Smooth muscle cell (in vitro differentiated cells): ENCODE measurements around the gene UNC13A. TPM values are rescaled to one million over a fixed set of nuclear protein-coding genes. Genes with fewer than 3 reads are reported as not detected.
"Not testable (repeated sequence)": the region's sequence is repeated elsewhere in the genome, so short reads cannot be mapped to it uniquely, and the experiment has no call there.

Experiments
- DNase-seq: peaks from one replicate; lab custom pipeline; 2025; ENCODE audit not compliant: unreplicated experiment; lab: John Stamatoyannopoulos, UW
- H2AFZ ChIP-seq: fragments of 200-600 bp; sonication (generic); 2 replicates; pipeline ENCODE4 v1.6.0; 2016; ENCODE audit warnings: antibody characterized with exemption, low read depth, mild to moderate bottlenecking
- H3F3A ChIP-seq: fragments of 200-600 bp; sonication (generic); 2 replicates; pipeline ENCODE4 v1.6.0; 2017; ENCODE audit warnings: antibody characterized with exemption, low read depth
- H3K27ac ChIP-seq: fragments of 200-600 bp; sonication (generic); 2 replicates; pipeline ENCODE4 v1.5.1; 2016; ENCODE audit warnings: low read depth, mild to moderate bottlenecking
- H3K27me3 ChIP-seq: fragments of 200-600 bp; sonication (generic); 2 replicates; pipeline ENCODE4 v1.6.1; 2016; ENCODE audit warnings: low read depth, mild to moderate bottlenecking
- H3K36me3 ChIP-seq: fragments of 200-600 bp; sonication (generic); 2 replicates; pipeline ENCODE4 v1.5.1; 2016; ENCODE audit warnings: low read depth
- H3K4me1 ChIP-seq: fragments of 200-600 bp; sonication (generic); 2 replicates; pipeline ENCODE4 v1.5.1; 2016; ENCODE audit warnings: low read depth
- H3K4me2 ChIP-seq: fragments of 200-600 bp; sonication (generic); 2 replicates; pipeline ENCODE4 v1.6.0; 2016; ENCODE audit warnings: mild to moderate bottlenecking
- H3K4me3 ChIP-seq: fragments of 200-600 bp; sonication (generic); 2 replicates; pipeline ENCODE4 v1.5.1; 2016; ENCODE audit warnings: mild to moderate bottlenecking
- H3K79me2 ChIP-seq: fragments of 200-600 bp; sonication (generic); 2 replicates; pipeline ENCODE4 v1.6.0; 2016; ENCODE audit warnings: low read depth, mild to moderate bottlenecking
- H3K9ac ChIP-seq: fragments of 200-600 bp; sonication (generic); 2 replicates; pipeline ENCODE4 v1.6.0; 2016; ENCODE audit warnings: low read depth
- H3K9me3 ChIP-seq: fragments of 200-600 bp; sonication (generic); replicated peaks from 2 replicates; pipeline ENCODE4 v1.5.1; 2016; ENCODE audit warnings: low read depth
- H4K20me1 ChIP-seq: fragments of 200-600 bp; sonication (generic); 2 replicates; pipeline ENCODE4 v1.6.0; 2016; ENCODE audit warnings: low read depth
- WGBS: methylation state at CpG from one replicate; pipeline ENCODE4 v1.1.7; 2016; ENCODE audit warnings: low lambda C conversion rate; 5-methylcytosine and 5-hydroxymethylcytosine counted together
- polyA plus RNA-seq: library from polyadenylated mRNA; unstranded; fragments of >200 nt; fragmentation: Nextera tagmentation; extraction: Ambion mirVana; gene quantifications from 2 replicates; pipeline ENCODE4 v1.2.1, GENCODE V29; 2016
- total RNA-seq: library from RNA; depleted of rRNA; stranded (reverse); fragments of >200 nt; gene quantifications from 2 replicates; pipeline ENCODE4 v1.2.3, GENCODE V29; 2014
- TF ChIP-seq, protein P1 (sequence below): fragments of 200-600 bp; sonication (generic); IDR thresholded peaks from 2 replicates; pipeline ENCODE4 v1.5.1; 2017; ENCODE audit warnings: borderline replicate concordance, mild to moderate bottlenecking, antibody characterized with exemption; ENCODE audit not compliant: insufficient read depth, poor library complexity, severe bottlenecking

The UNC13A gene
- total and polyA plus RNA-seq, 2 experiments from 2014 or later: 0.21 to 2.1 TPM

DNA sequence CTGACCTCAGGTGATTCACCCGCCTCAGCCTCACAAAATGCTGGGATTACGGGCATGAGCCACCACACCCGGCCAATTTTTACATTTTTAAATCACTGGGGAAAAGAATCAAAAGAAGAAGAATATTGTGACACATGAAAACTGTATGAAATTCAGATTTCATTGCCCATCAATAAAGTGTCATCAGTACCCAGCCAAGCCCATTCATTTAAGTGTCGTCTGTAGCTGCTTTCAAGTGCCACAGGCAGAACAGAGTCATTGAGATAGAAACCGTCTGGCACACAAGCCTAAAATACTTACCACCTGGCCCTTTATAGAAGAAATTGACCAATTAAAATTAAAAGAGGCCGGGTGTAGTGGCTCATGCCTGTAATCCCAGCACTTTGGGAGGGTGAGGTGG is 117.4 kb downstream of the UNC13A start:
- no peak for DNase-seq
- H3K4me2 ChIP-seq: no peak overlapping the region
- no peaks in the 10 kb centered on the region for H3K9me3 ChIP-seq
- H3K9ac ChIP-seq: no peak overlapping the region
- no peaks in the 10 kb centered on the region for H3K79me2 ChIP-seq
- peaks cover 16% of the 10 kb centered on the region for H3K36me3 ChIP-seq
- no peak overlapping the region for H3K27ac ChIP-seq
- H4K20me1 ChIP-seq: peaks cover 6% of the 10 kb centered on the region
- H3K27me3 ChIP-seq: no peaks in the 10 kb centered on the region
- no peak overlapping the region for H3K4me3 ChIP-seq
- no peaks in the 10 kb centered on the region for H3K4me1 ChIP-seq
- TF ChIP-seq, protein P1, sequence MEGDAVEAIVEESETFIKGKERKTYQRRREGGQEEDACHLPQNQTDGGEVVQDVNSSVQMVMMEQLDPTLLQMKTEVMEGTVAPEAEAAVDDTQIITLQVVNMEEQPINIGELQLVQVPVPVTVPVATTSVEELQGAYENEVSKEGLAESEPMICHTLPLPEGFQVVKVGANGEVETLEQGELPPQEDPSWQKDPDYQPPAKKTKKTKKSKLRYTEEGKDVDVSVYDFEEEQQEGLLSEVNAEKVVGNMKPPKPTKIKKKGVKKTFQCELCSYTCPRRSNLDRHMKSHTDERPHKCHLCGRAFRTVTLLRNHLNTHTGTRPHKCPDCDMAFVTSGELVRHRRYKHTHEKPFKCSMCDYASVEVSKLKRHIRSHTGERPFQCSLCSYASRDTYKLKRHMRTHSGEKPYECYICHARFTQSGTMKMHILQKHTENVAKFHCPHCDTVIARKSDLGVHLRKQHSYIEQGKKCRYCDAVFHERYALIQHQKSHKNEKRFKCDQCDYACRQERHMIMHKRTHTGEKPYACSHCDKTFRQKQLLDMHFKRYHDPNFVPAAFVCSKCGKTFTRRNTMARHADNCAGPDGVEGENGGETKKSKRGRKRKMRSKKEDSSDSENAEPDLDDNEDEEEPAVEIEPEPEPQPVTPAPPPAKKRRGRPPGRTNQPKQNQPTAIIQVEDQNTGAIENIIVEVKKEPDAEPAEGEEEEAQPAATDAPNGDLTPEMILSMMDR: no peak
- H3F3A ChIP-seq: no peaks in the 10 kb centered on the region
- no peak overlapping the region for H2AFZ ChIP-seq
- WGBS: 94% methylated on average over 6 of the region's 6 CpGs

DNA sequence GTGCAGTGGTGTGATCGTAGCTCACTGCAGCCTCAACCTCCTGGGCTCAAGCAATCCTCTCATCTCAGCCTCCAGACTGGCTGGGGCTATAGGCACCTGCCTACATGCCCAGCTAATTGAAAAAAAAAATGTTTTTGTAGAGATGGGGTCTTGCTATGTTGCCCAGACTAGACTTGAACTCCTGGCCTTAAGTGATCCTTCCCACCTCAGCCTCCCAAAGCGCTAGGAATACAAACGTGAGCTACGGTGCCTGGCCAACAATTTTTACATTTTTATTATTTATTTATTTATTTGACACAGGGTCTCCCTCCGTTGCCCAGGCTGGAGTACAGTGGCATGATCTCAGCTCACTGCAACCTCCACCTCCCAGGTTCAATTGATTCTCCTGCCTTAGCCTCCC is 117.9 kb downstream of the UNC13A start:
- 100% methylated on average over 5 of the region's 5 CpGs for WGBS

DNA sequence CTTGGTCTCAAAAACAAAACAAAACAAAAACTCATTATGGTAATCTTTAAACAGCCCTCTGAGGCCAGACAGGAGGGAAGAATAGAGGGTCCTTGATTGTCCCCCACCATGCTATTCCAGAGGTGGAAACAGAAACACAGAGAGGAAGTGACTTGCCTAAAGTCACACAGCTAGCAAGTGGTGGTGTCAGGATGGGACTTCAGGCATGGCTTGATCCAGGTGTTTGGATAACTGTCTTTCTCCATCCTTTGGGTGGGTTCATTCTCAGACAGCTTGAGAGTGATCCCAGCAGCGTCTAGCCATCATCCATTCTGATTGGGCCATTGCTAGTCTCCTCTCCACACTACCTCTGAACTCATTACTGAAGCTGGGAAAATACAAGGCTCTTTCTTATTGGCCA is 120.2 kb downstream of the UNC13A start:
- Histone ChIP-seq H2AFZ (no peak overlapping the region), H3K4me1 (no peaks in the 10 kb centered on the region), H3K36me3 (peaks cover 16% of the 10 kb centered on the region), H3K4me2 (no peak overlapping the region), H3K79me2 (peaks cover 6% of the 10 kb centered on the region), H3K27me3 (no peaks in the 10 kb centered on the region), H4K20me1 (no peaks in the 10 kb centered on the region), H3K9ac (no peak overlapping the region), H3K27ac (no peak overlapping the region), H3K4me3 (no peak overlapping the region), H3F3A (no peaks in the 10 kb centered on the region), H3K9me3 (no peaks in the 10 kb centered on the region)
- no peak for DNase-seq
- 100% methylated on average over 1 of the region's 1 CpG for WGBS
- TF ChIP-seq, protein P1: no peak

More for the DNA sequence above, 117.9 kb downstream of the UNC13A start:
- peaks cover 16% of the 10 kb centered on the region for H3K36me3 ChIP-seq
- not testable (repeated sequence) for H4K20me1 ChIP-seq, H3F3A ChIP-seq, H3K27ac ChIP-seq, H3K4me3 ChIP-seq, H3K9me3 ChIP-seq, H3K4me1 ChIP-seq, H3K27me3 ChIP-seq, H3K4me2 ChIP-seq, H3K79me2 ChIP-seq, DNase-seq, H2AFZ ChIP-seq, H3K9ac ChIP-seq

GRCh38 chr19:17565611-17566010 is 122.5 kb downstream of the UNC13A start:
- H3K27me3 ChIP-seq: no peaks in the 10 kb centered on the region
- H4K20me1 ChIP-seq: no peaks in the 10 kb centered on the region
- H3K36me3 ChIP-seq: peaks cover 10% of the 10 kb centered on the region
- peak overlapping the region; percentile 78 for H3K27ac ChIP-seq
- no peak for DNase-seq
- TF ChIP-seq, protein P1: no peak
- WGBS: 66% methylated on average over 3 of the region's 3 CpGs
- no peak overlapping the region for H3K4me3 ChIP-seq
- no peaks in the 10 kb centered on the region for H3F3A ChIP-seq
- H3K9ac ChIP-seq: no peak overlapping the region
- no peaks in the 10 kb centered on the region for H3K9me3 ChIP-seq
- H3K4me2 ChIP-seq: peak overlapping the region; percentile 45
- no peaks in the 10 kb centered on the region for H3K4me1 ChIP-seq
- H3K79me2 ChIP-seq: peaks cover 15% of the 10 kb centered on the region
- no peak overlapping the region for H2AFZ ChIP-seq
